GM12878 (cell line): Measurements from ENCODE around the gene CHRM1. TPM values are rescaled to one million over a fixed set of nuclear protein-coding genes. Genes with fewer than 3 reads are reported as not detected.

Source experiments
- ATAC-seq: fragments of 200-7000 bp; cut with Tn5 transposase; 3 replicates; pipeline ENCODE4 v1.9.1; 2020; ENCODE audit warnings: mild to moderate bottlenecking, moderate library complexity
- BruUV-seq: library from RNA; stranded (reverse); fragments of 400-500 nt; replicated peaks from 2 replicates; lab custom pipeline; 2021; lab: Mats Ljungman, UMichigan
- CTCF ChIA-PET: fragments of 300-600 bp; sonication (Branson Sonifier 250); formaldehyde crosslinking; extraction: SDS; loops from one replicate; lab custom pipeline; 2021; ENCODE audit warnings: inconsistent platforms; lab: Yijun Ruan, JAX
- POLR2A ChIA-PET: fragments of 350-600 bp; formaldehyde crosslinking; extraction: SDS; loops from one replicate; lab custom pipeline; 2021; ENCODE audit warnings: inconsistent platforms; lab: Charles Lee
- RAD21 ChIA-PET: fragments of 300-600 bp; sonication (Branson Sonifier 250); formaldehyde crosslinking; loops from one replicate; lab custom pipeline; 2023; ENCODE audit warnings: antibody characterized with exemption; ENCODE audit not compliant: unreplicated experiment; lab: Charles Lee
- SMC1A ChIA-PET: fragments of 300-600 bp; sonication (Branson Sonifier 250); formaldehyde crosslinking; loops from one replicate; lab custom pipeline; 2023; ENCODE audit not compliant: unreplicated experiment, uncharacterized antibody; lab: Charles Lee
- DNase-seq: peaks from one replicate; pipeline ENCODE4 v3.0.0-alpha.2; 2011; ENCODE audit warnings: low read depth, low spot score
- FAIRE-seq: peaks from 3 replicates; lab custom pipeline; 2011; peaks lifted over from hg19 to GRCh38; lab: Jason Lieb, UNC
- H2AFZ ChIP-seq: 2 replicates; pipeline ENCODE4 v1.6.0; 2011; ENCODE audit warnings: low read depth, low read length, control low read depth; ENCODE audit not compliant: control insufficient read depth
- H3K27ac ChIP-seq: 2 replicates; pipeline ENCODE4 v1.5.1; 2011; ENCODE audit warnings: control low read depth; ENCODE audit not compliant: control insufficient read depth, insufficient read depth
- H3K27me3 ChIP-seq, 2 experiments: replicated peaks in 1 of 2; 2 replicates each; pipeline versions ENCODE4 v1.6.0 to v1.6.1; 2011; ENCODE audit warnings: low read length in 1 of 2; ENCODE audit not compliant: control insufficient read depth in 2 of 2, insufficient read depth in 2 of 2
- H3K36me3 ChIP-seq, 2 experiments: 2 replicates each; pipeline ENCODE4 v1.5.1; 2011; ENCODE audit warnings: low read length in 1 of 2; ENCODE audit not compliant: control insufficient read depth in 2 of 2, insufficient read depth in 2 of 2
- H3K4me1 ChIP-seq: 2 replicates; pipeline ENCODE4 v1.6.1; 2011; ENCODE audit warnings: mild to moderate bottlenecking, low read length, moderate library complexity, mixed read lengths; ENCODE audit not compliant: control insufficient read depth, insufficient read depth
- H3K4me2 ChIP-seq: 2 replicates; pipeline ENCODE4 v1.6.0; 2011; ENCODE audit warnings: control low read depth; ENCODE audit not compliant: control insufficient read depth, insufficient read depth
- H3K4me3 ChIP-seq: fragments of 200-600 bp; sonication (generic); 2 replicates; pipeline ENCODE4 v1.5.1; 2016
- H3K79me2 ChIP-seq: 2 replicates; pipeline ENCODE4 v1.6.0; 2011; ENCODE audit warnings: low read length; ENCODE audit not compliant: control insufficient read depth, insufficient read depth
- H3K9ac ChIP-seq: 2 replicates; pipeline ENCODE4 v1.8.0; 2011; ENCODE audit warnings: low read length, control low read depth, mixed read lengths; ENCODE audit not compliant: control insufficient read depth, insufficient read depth
- H3K9me3 ChIP-seq: replicated peaks from 3 replicates; pipeline ENCODE4 v1.5.1; 2011; ENCODE audit warnings: mild to moderate bottlenecking, low read length; ENCODE audit not compliant: control insufficient read depth, insufficient read depth
- H4K20me1 ChIP-seq: 2 replicates; pipeline ENCODE4 v1.6.0; 2011; ENCODE audit not compliant: control insufficient read depth, insufficient read depth
- IKZF2 ChIP-seq, 2 experiments: fragments of 450-650 bp; IDR thresholded peaks; 2 replicates each; pipeline ENCODE4 v1.6.1; 2017; ENCODE audit warnings: mild to moderate bottlenecking in 2 of 2, moderate library complexity in 2 of 2
- MTA2 ChIP-seq: fragments of 450-650 bp; IDR thresholded peaks from 2 replicates; pipeline ENCODE4 v1.6.1; 2016; ENCODE audit warnings: low read depth, mild to moderate bottlenecking, moderate library complexity
- PAX8 ChIP-seq: fragments of 450-650 bp; IDR thresholded peaks from 2 replicates; pipeline ENCODE4 v1.6.1; 2017; ENCODE audit warnings: mild to moderate bottlenecking, moderate library complexity
- PML ChIP-seq: IDR thresholded peaks from 2 replicates; pipeline ENCODE4 v1.6.1; 2012; ENCODE audit warnings: low read length, inconsistent platforms
- POLR2AphosphoS5 ChIP-seq: IDR thresholded peaks from 2 replicates; pipeline ENCODE4 v1.6.1; 2011; ENCODE audit warnings: mild to moderate bottlenecking, low read length, inconsistent platforms
- TCF12 ChIP-seq: IDR thresholded peaks from 2 replicates; pipeline ENCODE4 v1.6.1; 2011; ENCODE audit warnings: low read depth, mild to moderate bottlenecking, low read length
- whole genome bisulfite sequencing: methylation state at CpG from one replicate; pipeline ENCODE4 v1.1.6; 2016; ENCODE audit warnings: low lambda C conversion rate; ENCODE audit not compliant: insufficient replicate concordance, insufficient coverage; ENCODE audit errors: missing lambda C conversion rate; 5-methylcytosine and 5-hydroxymethylcytosine counted together
- in situ Hi-C: fragments of 300-500 bp; cut with MboI; formaldehyde crosslinking; loops from 9 replicates; pipeline ENCODE4 v1.14.3; 2018; ENCODE audit warnings: mixed read lengths
- intact Hi-C: fragments of 100-400 bp; cut with micrococcal nuclease; formaldehyde crosslinking; loops from one replicate; pipeline ENCODE4 v1.14.2; 2022; ENCODE audit not compliant: unreplicated experiment
- polyA plus RNA-seq, 11 experiments: library from polyadenylated mRNA; depleted of rRNA in 4 of 11; unstranded in 6 of 11; stranded (reverse) in 5 of 11; fragments of >200 nt; fragmentation: Nextera tagmentation in 4 of 11; fragmentation: Illumina TruSeq in 1 of 11; extraction: Ambion mirVana in 4 of 11; extraction: Trizol in 1 of 11; gene quantifications; 1 replicate in 1 of 11; 2 replicates in 10 of 11; pipeline versions ENCODE4 v1.2.1 to v1.2.3, GENCODE V29; 2011 to 2016; ENCODE audit warnings: inconsistent platforms in 2 of 11, missing spikeins in 2 of 11, low read depth in 1 of 11
- total RNA-seq, 4 experiments: library from RNA; depleted of rRNA in 3 of 4; stranded (reverse); fragments of >200 nt in 3 of 4; fragmentation: Illumina TruSeq in 1 of 4; extraction: Trizol in 1 of 4; gene quantifications; 2 replicates each; pipeline versions ENCODE4 v1.2.1 to v1.2.3, GENCODE V29; 2013 to 2021

Gene CHRM1
- total and polyA plus RNA-seq, 10 of the 15 experiments (the other 5 are each of a cell fraction or from before 2014, with no cell fraction given) = not detected

- Histone ChIP-seq H3K79me2 (no peaks in the 10 kb centered on the region), H3K9ac (peak overlapping the region; percentile 28; the same call in 1 of the 2 replicates), H3K36me3 (no peaks in the 10 kb centered on the region), H3K4me1 (peaks cover 10% of the 10 kb centered on the region), H3K27me3 (peaks cover 0 to 3% of the 10 kb centered on the region in 2 experiments), H3K4me2 (peak overlapping the region; percentile 41; the same call in 1 of the 2 replicates), H2AFZ (peak overlapping the region; percentile 31), H4K20me1 (no peaks in the 10 kb centered on the region), H3K4me3 (no peak overlapping the region), H3K9me3 (no peaks in the 10 kb centered on the region), H3K27ac (no peak overlapping the region)
- POLR2A ChIA-PET = interaction anchor here (0.6 to 1.3 kb wide), 3 partner anchors 11 to 117 kb away, joined by 3 read pairs; no protein-coding TSS in a partner anchor
- TF ChIP-seq PAX8 (no peak), PML (no peak)
- FAIRE-seq (peak; percentile 71), ATAC-seq (peak; percentile 43), DNase-seq (no peak)
- CTCF ChIA-PET = interaction anchor here (0.6 to 11.9 kb wide), 39 partner anchors 8 to 362 kb away, joined by 3 to 327 read pairs (median 6); partner anchors contain the start of genes C11orf98 and CHRM1
- no TSS peak for BruUV-seq
- WGBS = 31% methylated on average over 3 of the region's 3 CpGs
- SMC1A ChIA-PET = interaction anchor here (0.6 to 10.0 kb wide), 11 partner anchors 14 to 561 kb away, joined by 3 to 116 read pairs (median 4); no protein-coding TSS in a partner anchor
- intact Hi-C loops = loop anchor here (5.0 to 10.0 kb wide), 2 partner anchors 70 to 307 kb away; no protein-coding TSS in a partner anchor
- in situ Hi-C loops = loop anchor here (5.0 kb wide), 2 partner anchors 117 to 307 kb away; no protein-coding TSS in a partner anchor
- RAD21 ChIA-PET = interaction anchor here (0.7 to 2.7 kb wide), 7 partner anchors 70 to 729 kb away, joined by 3 to 71 read pairs (median 5); partner anchors contain the start of gene ZBTB3
Observed at GRCh38 chr11:62905296-62905695, 15.9 kb downstream of the CHRM1 start.

- H3K4me1 ChIP-seq = peaks cover 10% of the 10 kb centered on the region
- H3K27ac ChIP-seq = no peak overlapping the region
- no peak for DNase-seq
- no peak overlapping the region for H3K9ac ChIP-seq
- H3K79me2 ChIP-seq = no peaks in the 10 kb centered on the region
- in situ Hi-C loops (no loop called here), intact Hi-C loops (loop anchor here (10.0 kb wide), 1 partner anchor 72 kb away; no protein-coding TSS in a partner anchor)
- no peak overlapping the region for H3K4me2 ChIP-seq
- ATAC-seq = no peak
- ChIA-PET CTCF (interaction anchor here (0.6 to 11.9 kb wide), 9 partner anchors 9 to 907 kb away, joined by 3 to 327 read pairs (median 4); no protein-coding TSS in a partner anchor), POLR2A (interaction anchor here (1.0 to 1.7 kb wide), 2 partner anchors 21 to 121 kb away, joined by 3 to 4 read pairs; no protein-coding TSS in a partner anchor), SMC1A (interaction anchor here (0.6 to 10.0 kb wide), 3 partner anchors 15 to 167 kb away, joined by 3 to 116 read pairs (median 4); no protein-coding TSS in a partner anchor), RAD21 (interaction anchor here (0.8 to 2.2 kb wide), 3 partner anchors 8 to 238 kb away, joined by 3 to 18 read pairs (median 4); partner anchors contain the start of genes C11orf98 and CSKMT)
- no peaks in the 10 kb centered on the region for H3K9me3 ChIP-seq
- no peak overlapping the region for H2AFZ ChIP-seq
- WGBS = 5% methylated on average over 1 of the region's 1 CpG
- FAIRE-seq = no peak
- H3K36me3 ChIP-seq = no peaks in the 10 kb centered on the region
- no peaks in the 10 kb centered on the region for H4K20me1 ChIP-seq
- BruUV-seq = no TSS peak
- H3K4me3 ChIP-seq = no peak overlapping the region
- peaks cover 0 to 3% of the 10 kb centered on the region in 2 experiments; a peak in 3 of 4 replicates for H3K27me3 ChIP-seq
- no peak for TF ChIP-seq IKZF2 (IDR thresholded peaks at IDR 0.05)
- no peak for TF ChIP-seq MTA2
- no peak for TF ChIP-seq POLR2AphosphoS5
- TF ChIP-seq TCF12 = no peak
Observed at GRCh38 chr11:62902932-62903331, 18.2 kb downstream of the CHRM1 start.
